ENCODE data around the gene TADA1.

DNA sequence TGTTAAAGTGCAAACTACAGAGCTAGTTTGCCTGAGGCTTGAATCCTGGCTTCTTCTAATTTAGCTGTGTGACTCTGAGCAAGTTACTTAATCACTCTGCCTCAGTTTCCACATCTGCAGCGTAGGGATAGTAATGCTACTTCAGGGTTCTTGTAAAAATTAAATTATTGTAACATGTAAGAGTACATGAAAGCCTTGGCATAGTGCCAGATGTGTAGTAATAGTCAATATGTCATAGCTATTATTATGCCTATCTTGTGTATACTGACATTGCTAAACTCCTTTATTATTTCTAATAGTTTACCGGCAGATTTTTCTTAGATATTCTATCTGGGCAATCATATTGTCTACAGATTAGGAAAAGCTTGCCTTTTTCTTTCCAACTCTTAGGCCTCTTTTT lies 6.8 kb upstream of the TADA1 start:
- no peak for TF ChIP-seq CTCF (IDR thresholded peaks at IDR 0.05 in 2 of 3, conservative IDR thresholded peaks at IDR 0.05 in 1 of 3; ENCODE audit: borderline replicate concordance in 1 of 3, insufficient read depth in 1 of 3, low read depth in 2 of 3, low read length in 2 of 3)
- TF ChIP-seq CBX3 (IDR thresholded peaks at IDR 0.05; ENCODE audit: low read depth), result no peak
- TF ChIP-seq POLR2AphosphoS5 (IDR thresholded peaks at IDR 0.05; ENCODE audit: low read depth, low read length), result no peak
- no peak for TF ChIP-seq EZH2phosphoT487 (IDR thresholded peaks at IDR 0.05; ENCODE audit: borderline replicate concordance)
- TF ChIP-seq SIN3A (IDR thresholded peaks at IDR 0.05; ENCODE audit: low read depth), result no peak
- no peak for TF ChIP-seq POLR2A (IDR thresholded peaks at IDR 0.05; ENCODE audit: borderline replicate concordance, extremely low read depth, insufficient read depth, insufficient read length)
- TF ChIP-seq, protein P1, sequence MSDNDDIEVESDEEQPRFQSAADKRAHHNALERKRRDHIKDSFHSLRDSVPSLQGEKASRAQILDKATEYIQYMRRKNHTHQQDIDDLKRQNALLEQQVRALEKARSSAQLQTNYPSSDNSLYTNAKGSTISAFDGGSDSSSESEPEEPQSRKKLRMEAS (IDR thresholded peaks at IDR 0.05), result no peak
- TF ChIP-seq, protein P2, sequence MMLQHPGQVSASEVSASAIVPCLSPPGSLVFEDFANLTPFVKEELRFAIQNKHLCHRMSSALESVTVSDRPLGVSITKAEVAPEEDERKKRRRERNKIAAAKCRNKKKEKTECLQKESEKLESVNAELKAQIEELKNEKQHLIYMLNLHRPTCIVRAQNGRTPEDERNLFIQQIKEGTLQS (IDR thresholded peaks at IDR 0.05), result no peak
- no peak for TF ChIP-seq CEBPB (IDR thresholded peaks at IDR 0.05; ENCODE audit: low read depth)
- no peak for TF ChIP-seq ZNF274 (IDR thresholded peaks at IDR 0.05; ENCODE audit: low read depth, low read length)
